Activated CD8-positive, alpha-beta memory T cell treated with anti-CD3 and anti-CD28 coated beads for 4 hours (primary cell): ENCODE data around the gene NPY4R.
"Not testable (repeated sequence)": the region's sequence is repeated elsewhere in the genome, so short reads cannot be mapped to it uniquely, and the experiment has no call there.

Source experiments
- DNase-seq, 2 donors: peaks; one replicate each; pipeline ENCODE4 v3.0.0-alpha.2; 2020; ENCODE audit warnings: low read depth in 2 of 2

The NPY4R gene

DNA sequence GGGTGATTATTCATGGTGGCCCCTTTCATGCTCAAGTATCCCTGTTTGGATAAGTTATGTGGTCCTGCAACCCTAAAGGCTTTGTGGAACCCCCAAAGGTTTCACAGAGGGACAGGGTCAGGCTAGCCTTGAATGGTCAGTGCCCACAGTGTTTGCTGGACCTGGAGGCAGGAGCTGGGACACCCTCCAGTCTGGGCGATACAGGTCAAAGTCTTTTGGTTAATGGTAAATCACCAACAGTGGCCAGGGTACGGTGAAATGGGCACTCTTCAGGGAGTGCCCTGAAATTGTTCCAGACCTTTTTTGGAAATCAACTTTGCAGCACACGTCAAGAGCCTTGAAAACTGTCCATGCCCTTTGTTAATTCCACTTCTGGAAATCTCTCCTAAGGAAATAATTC is 8.7 kb downstream of the NPY4R start:
- not testable (repeated sequence) for DNase-seq

DNA sequence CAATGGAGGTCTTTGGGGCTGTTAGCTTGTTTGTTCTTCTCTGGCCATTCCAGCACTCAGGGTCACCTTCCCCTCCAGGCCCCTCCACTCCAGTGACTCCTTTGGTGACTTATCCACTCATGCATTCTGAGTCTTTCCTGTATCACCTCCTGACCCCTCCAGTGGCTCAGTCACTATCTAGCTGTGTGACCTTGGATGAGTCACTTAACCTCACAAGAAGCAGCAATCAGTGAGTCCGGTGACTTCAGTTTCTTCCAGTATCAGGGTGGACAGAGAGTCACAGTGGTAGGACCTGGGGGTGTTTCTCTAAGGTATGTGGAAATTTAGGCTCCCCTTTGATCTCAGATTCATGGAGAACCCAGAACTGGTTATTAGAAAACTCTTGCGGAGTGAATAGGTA is 9.8 kb downstream of the NPY4R start:
- DNase-seq = not testable (repeated sequence)

DNA sequence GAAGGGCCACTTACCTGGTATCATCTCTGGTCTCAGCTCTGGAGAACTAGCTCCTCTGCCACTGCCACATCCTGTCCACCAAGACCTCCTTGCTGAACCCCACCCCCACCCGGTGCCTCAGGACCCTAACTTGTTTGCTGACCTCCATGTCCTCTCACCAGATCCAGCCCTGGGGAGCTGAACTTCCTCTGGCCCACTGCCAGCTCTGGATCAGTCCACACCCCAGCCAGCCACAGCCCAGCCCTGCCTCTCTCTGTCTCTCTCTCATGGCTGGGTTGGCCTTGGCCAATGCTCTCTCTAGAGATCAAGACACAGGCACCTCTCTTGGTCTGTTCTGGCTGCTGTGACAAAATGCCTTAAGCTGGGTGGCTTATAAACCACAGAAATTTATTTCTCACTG is 14.4 kb downstream of the NPY4R start:
- DNase-seq = not testable (repeated sequence)

DNA sequence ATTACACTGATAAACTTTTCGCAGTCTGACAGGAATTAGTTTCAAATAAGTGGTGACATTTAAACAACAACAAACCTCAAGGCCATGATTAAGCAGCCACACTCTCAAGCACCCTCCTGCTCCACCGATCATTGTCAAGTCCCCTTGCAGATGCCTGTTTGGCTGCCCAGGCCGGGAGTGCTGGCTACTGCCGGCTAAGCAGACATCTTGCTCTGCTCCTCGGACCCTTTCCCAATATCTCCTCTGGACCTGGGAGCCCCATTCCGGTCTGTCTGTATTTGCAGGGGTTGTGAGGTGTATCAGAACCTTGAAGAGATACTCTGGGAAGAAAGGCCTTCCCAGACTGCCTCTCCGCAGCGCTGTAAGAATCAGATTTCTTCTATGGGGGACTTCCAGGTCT is 14.9 kb downstream of the NPY4R start:
- DNase-seq = not testable (repeated sequence)

DNA sequence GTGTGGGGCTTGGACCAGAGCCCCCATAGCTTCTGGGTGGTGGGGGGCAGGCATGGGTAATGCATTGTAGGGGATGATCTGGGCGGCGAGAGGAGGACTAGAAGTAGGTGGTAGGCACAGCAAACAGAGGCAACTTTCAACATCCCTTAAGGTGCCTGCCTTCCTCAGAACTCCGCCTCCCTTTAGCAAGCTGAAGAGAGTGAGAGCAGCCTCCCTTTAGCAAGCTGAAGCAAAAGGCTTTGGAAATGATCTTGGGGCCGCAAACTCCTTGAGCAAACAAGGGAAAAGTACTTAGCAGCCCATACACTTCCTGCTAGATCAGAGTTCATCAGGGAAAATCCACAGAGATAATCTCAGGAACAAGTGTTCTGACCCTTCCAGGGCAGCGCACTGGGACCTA is 18.3 kb downstream of the NPY4R start:
- not testable (repeated sequence) for DNase-seq

DNA sequence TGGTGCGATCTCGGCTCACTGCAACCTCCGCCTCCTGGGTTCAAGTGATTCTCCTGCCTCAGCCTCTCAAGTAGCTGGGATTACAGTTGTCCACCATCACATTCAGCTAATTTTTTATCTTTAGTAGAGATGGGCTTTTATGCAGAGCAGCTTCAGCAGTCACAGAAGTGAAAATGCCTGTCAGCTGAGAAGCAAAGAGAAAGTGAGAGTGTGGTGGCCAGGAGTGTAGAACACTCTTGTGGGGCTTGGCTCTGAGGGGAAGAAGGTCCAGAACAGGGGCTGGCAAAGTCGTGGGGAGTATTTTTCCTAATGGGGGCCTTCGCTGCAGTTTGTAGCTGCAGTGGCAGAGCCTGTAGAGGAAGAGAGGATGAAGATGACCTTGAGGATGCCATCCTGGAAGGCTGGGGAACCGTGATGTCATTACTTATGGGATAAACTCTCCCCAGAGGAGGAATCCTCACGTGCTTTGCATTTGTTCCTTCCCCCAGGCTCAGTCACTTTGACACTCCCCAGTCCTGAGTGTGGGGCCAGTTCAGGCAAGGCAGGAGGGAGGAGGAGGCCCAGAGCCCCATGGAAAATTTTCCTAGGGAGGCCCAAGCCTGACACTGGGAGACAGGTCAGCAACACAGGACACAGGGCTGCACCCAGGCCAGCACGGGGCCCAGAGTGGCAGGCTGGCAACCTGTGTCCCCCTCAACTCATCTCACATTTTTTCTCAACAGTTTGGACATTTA is 20.2 kb downstream of the NPY4R start:
- not testable (repeated sequence) for DNase-seq

DNA sequence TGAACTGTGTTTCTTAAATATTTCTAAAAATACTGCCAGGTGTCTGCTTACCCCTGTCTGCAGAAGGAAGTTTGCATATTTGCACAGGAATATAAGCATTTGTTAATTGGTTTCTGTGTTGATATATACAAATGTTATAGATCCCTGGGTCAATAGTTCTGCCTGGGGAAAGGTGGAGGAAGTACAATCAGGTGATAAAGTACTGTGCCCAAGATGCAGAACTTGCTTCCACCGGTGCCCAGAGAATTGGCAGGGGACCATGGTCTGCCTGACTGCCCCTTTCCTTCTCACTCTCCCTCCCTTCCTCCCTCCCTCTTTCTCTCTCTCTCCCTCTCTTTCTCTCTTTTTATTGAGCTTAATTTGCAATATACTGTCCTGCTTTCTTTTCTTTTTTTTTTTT is 22.3 kb downstream of the NPY4R start:
- DNase-seq = not testable (repeated sequence)

DNA sequence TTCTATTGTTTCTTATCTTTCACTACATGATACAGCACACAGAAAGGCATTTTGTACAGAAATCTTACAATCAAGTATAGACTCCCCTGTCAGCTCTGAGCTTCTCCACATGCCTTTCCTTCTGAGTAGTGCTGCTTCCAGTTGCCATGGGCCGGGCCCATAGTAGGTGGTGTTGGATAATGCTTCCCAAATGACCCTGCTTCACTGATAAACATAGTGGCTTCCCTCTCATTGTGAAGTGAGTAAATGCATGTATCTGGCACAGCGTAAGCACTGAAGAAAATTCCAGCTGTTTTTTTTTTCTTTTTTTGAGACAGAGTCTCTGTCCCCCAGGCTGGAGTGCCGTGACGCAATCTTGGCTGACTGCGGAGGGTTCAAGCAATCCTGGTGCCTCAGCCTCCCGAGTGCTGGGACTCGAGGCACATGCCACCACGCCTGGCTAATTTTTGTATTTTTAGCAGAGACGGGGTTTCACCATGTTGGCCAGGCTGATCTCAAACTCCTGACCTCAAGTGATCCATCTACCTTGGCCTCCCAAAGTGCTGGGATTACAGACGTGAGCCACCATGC is 23.0 kb downstream of the NPY4R start:
- DNase-seq = not testable (repeated sequence)

DNA sequence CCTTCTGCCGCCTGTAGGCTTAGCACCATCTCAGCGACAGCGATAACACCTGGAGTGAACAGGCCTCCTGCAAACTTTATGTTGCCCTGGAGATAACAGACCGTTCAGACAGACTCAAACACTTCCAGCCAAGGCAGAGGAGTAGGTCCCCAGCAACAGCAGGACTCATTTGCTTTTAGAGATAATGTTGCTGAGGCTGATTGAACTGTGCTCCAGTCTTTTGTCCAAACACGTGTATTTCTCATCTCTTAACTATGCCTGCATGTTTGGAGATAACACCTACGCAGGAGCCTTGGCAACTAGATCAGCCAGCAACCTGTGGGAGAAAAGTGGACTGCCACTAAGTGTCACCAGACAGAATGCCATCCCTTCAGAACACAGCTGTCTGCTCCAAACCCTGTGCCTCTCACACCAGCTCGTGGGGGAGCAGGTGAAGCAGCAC is 23.9 kb downstream of the NPY4R start:
- DNase-seq = not testable (repeated sequence)

DNA sequence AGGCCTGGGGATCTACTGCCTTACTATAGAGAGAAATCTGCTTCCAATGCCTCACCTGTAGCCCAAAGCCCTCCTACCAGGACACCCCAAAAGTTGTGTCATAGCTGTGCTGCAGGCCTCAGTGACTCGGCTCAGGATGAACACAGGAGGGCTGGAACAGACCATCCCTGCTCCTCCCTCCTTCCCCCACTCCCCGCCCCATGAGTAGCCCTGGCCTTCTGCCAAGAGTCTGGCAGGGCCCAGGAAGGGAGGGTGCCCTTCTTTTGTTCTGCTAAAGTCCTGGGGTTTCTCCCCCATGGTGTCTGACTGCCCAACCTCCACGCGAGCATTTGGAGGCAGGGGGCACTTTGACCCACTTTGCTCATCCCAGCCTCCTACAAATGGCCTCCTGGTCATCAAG is 24.8 kb downstream of the NPY4R start:
- not testable (repeated sequence) for DNase-seq

DNA sequence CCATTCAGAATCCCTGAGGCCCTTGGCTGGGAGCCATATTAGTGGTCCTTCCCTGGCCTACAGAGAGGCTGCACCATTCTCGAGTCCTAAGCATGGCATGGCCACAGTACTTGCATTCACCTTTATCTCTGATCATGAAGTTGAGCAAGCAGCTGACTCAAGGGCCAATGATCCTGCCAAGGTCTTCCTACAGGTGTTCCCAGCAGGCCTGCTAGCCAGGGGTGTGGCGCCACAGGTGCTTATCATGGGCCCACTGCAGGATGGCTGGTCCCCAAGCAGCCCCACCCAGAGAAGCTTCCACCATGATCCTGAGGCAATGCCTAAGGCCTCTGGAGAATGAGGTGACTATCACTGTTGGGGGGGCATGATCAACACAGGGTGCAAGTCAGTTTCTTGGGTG is 42.2 kb downstream of the NPY4R start:
- not testable (repeated sequence) for DNase-seq

DNA sequence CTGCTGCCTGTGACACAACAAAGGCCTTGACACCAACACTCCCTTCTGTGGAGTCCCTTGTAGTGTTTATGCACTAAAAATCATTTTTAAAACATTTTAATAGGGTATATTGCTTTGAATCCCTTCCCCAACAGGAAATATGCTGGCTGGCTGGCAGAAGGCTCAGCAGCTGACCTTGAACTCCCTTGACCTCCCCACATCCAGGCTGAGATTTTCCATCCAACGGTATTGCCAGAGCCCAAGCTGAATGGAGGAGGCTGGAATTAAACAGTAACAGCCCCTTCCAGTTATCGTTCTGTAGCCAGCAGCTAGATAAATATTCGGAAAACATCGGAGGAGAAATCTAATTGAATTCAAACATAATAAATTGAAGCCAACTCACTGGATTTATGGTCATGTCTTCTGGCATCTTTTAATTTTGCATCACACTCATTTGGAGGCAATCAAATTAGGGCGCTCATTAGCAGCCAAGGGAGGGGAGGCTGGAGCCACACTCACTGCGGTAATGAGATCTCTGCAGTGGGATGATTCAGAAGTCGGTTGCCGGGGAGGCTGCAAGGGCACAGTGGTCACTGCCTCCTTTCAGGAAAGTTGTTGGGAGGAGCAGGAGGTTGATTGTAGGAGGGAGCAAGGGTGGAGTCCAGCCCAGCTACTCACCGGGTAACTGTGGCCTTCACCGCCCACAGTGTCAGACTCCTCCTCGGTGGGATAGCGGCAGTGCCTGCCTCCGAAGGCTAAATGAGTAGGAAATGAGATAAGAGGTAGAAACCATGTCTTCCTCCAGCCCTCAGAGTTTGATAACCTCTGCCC is 46.0 kb downstream of the NPY4R start:
- DNase-seq = not testable (repeated sequence)

DNA sequence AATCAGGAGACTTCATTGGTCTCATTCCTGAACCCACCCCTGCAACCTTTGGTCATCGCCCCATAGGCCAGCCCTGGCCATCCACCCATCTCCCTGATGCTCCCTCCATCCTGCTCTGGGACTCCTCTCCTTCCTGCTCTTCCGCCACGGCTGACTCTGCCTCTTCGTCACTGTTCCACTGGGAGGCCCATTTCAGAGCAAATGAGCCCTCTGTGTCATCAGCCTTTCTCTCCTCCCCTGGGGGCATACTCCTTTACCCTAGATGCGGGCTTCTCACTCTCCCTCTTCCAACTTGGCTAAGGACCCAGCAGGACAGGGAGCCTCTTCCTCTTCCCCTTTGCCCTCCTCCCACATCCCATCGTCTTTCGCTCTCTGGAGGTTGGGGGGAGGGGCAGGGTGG is 47.5 kb downstream of the NPY4R start:
- not testable (repeated sequence) for DNase-seq

DNA sequence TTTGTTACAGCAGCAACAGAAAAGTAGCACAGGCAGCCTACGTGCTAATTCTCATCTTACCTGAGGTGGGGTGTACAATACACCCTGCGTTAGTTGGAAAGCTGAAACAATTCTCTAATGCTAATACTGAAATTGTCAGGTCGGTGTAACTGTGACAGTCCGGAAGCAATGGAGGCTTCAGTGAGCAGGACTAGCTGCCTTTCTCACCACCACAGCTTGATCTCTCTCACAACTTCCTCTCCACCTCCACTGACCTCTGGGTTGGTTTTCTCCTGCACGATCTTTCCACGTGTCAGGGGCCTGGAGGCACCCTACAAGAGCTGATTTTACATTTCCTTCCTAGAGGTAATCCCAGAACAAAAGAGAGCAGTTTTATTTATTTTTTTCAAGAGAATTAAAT is 50.5 kb downstream of the NPY4R start:
- DNase-seq = not testable (repeated sequence)

DNA sequence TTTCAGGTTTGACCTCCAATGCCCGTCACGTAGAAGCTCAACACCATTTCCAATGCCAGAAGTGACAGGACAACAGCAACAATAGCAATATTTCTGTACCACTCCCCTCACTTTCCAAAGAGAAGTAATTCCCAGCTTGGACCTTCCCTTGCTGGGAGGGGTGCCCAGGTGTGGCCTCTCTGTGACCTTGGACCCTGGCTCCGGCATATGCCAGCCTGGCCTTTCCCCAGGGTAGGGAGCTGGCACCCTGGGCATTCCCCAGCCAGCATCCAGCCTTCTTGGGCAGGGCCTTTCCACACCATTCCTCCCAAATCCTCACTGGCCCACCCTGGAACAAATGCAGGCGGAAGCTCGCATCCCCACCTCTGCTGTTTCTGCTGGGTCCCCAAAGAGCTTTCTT is 53.1 kb downstream of the NPY4R start:
- DNase-seq = not testable (repeated sequence)

DNA sequence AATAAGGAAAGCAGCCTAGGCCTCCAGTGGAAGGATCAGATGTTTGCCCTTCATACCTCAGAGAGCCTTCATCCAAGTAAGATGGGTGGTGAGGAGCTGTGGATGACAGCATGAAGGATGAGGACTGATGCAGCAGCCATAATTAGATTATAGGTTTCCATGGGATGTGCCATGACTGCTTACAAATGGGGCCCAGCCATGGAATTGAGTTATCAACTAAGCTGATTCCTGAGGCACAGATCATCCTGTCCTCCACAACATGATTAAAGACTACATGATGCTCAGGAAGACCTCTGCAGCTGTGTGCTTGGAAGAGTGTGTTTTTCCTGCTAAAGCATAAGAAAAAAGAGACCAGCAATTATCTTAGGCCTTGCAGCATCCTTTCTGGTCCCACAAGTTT is 54.6 kb downstream of the NPY4R start:
- not testable (repeated sequence) for DNase-seq
